22Rv1 (cell line): ENCODE data around the gene UMODL1.

ENCODE experiments used
- ZFX ChIP-seq: fragments of 450-650 bp; IDR thresholded peaks from 2 replicates; pipeline ENCODE4 v1.6.1; 2017; ENCODE audit warnings: antibody characterized with exemption, borderline replicate concordance
- TF ChIP-seq, protein P1 (sequence below): fragments of 450-650 bp; IDR thresholded peaks from 2 replicates; pipeline ENCODE4 v1.5.1; 2017; ENCODE audit warnings: mild to moderate bottlenecking

GRCh38 chr21:42022906-42023305 is 48.2 kb upstream of the UMODL1 start:
- TF ChIP-seq, protein P1, sequence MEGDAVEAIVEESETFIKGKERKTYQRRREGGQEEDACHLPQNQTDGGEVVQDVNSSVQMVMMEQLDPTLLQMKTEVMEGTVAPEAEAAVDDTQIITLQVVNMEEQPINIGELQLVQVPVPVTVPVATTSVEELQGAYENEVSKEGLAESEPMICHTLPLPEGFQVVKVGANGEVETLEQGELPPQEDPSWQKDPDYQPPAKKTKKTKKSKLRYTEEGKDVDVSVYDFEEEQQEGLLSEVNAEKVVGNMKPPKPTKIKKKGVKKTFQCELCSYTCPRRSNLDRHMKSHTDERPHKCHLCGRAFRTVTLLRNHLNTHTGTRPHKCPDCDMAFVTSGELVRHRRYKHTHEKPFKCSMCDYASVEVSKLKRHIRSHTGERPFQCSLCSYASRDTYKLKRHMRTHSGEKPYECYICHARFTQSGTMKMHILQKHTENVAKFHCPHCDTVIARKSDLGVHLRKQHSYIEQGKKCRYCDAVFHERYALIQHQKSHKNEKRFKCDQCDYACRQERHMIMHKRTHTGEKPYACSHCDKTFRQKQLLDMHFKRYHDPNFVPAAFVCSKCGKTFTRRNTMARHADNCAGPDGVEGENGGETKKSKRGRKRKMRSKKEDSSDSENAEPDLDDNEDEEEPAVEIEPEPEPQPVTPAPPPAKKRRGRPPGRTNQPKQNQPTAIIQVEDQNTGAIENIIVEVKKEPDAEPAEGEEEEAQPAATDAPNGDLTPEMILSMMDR: no peak
- TF ChIP-seq ZFX: no peak
